Fibroblast of lung (primary cell): ENCODE results near the gene TUBGCP2. TPM values are rescaled to one million over a fixed set of nuclear protein-coding genes. Genes with fewer than 3 reads are reported as not detected.

Source experiments
- DNase-seq, 2 donors: peaks; one replicate each; pipeline versions ENCODE4 v3.0.0 to v3.0.0-alpha.2; 2010; ENCODE audit warnings: low read depth in 2 of 2
- H2AFZ ChIP-seq: 2 replicates; pipeline ENCODE4 v1.5.1; 2012; ENCODE audit warnings: low read length, control low read depth, inconsistent platforms
- H3K27ac ChIP-seq: 2 replicates; pipeline ENCODE4 v1.5.1; 2011; ENCODE audit warnings: low read length, control low read depth; ENCODE audit not compliant: insufficient read depth
- H3K27me3 ChIP-seq: 2 replicates; pipeline ENCODE4 v1.5.1; 2011; ENCODE audit warnings: mild to moderate bottlenecking, low read length; ENCODE audit not compliant: control insufficient read depth, insufficient read depth
- H3K36me3 ChIP-seq: 2 replicates; pipeline ENCODE4 v1.5.1; 2011; ENCODE audit warnings: low read length; ENCODE audit not compliant: control insufficient read depth, insufficient read depth
- H3K4me1 ChIP-seq: 2 replicates; pipeline ENCODE4 v1.5.1; 2011; ENCODE audit warnings: low read length; ENCODE audit not compliant: control insufficient read depth, insufficient read depth; ENCODE audit errors: extremely low read depth
- H3K4me2 ChIP-seq: 2 replicates; pipeline ENCODE4 v1.5.1; 2011; ENCODE audit warnings: low read length, control low read depth; ENCODE audit not compliant: insufficient read depth; ENCODE audit errors: extremely low read depth
- H3K4me3 ChIP-seq, 4 experiments: fragments of 200-600 bp in 1 of 4; sonication (generic) in 1 of 4; replicated peaks in 1 of 4; 2 replicates each; pipeline ENCODE4 v1.5.1; 2011 to 2016; ENCODE audit warnings: low read length in 4 of 4, low read depth in 3 of 4, mild to moderate bottlenecking in 3 of 4, control low read depth in 2 of 4, inconsistent platforms in 1 of 4, mixed read lengths in 1 of 4; ENCODE audit not compliant: insufficient read depth in 1 of 4; ENCODE audit errors: control extremely low read depth in 1 of 4
- H3K79me2 ChIP-seq: 2 replicates; pipeline ENCODE4 v1.5.1; 2012; ENCODE audit warnings: mild to moderate bottlenecking, low read length, inconsistent platforms; ENCODE audit not compliant: control insufficient read depth, insufficient read depth
- H3K9ac ChIP-seq: 2 replicates; pipeline ENCODE4 v1.5.1; 2011; ENCODE audit warnings: mild to moderate bottlenecking, low read length, control low read depth; ENCODE audit not compliant: insufficient read depth
- H3K9me3 ChIP-seq: 2 replicates; pipeline ENCODE4 v1.5.1; 2012; ENCODE audit warnings: low read depth, low read length; ENCODE audit not compliant: control insufficient read depth, insufficient read depth
- H4K20me1 ChIP-seq: 2 replicates; pipeline ENCODE4 v1.5.1; 2011; ENCODE audit warnings: low read length; ENCODE audit not compliant: control insufficient read depth, insufficient read depth; ENCODE audit errors: extremely low read depth
- CTCF ChIP-seq, 2 donors: IDR thresholded peaks in 1 of 2; conservative IDR thresholded peaks in 1 of 2; 1 replicate in 1 of 2; 2 replicates in 1 of 2; pipeline ENCODE4 v1.5.1; 2011 to 2012; ENCODE audit warnings: low read length in 2 of 2, control low read depth in 1 of 2, inconsistent platforms in 1 of 2, low read depth in 1 of 2, mild to moderate bottlenecking in 1 of 2
- EZH2 ChIP-seq: IDR thresholded peaks from 2 replicates; pipeline ENCODE4 v1.5.1; 2012; ENCODE audit warnings: low read length, control low read depth, mild to moderate bottlenecking; ENCODE audit errors: missing control alignments
- polyA plus RNA-seq, 2 donors: library from polyadenylated mRNA; depleted of rRNA in 1 of 2; stranded (reverse) in 1 of 2; unstranded in 1 of 2; fragments of >200 nt; gene quantifications; 2 replicates each; pipeline ENCODE4 v1.2.1, GENCODE V29; 2011 to 2012; ENCODE audit warnings: missing spikeins in 1 of 2
- total RNA-seq: library from RNA; depleted of rRNA; stranded (reverse); fragments of >200 nt; gene quantifications from 2 replicates; pipeline ENCODE4 v1.2.1, GENCODE V29; 2014

Gene TUBGCP2
- total and polyA plus RNA-seq, 2 donors (not counting 1 experiment from before 2014, with no cell fraction given): 31.0 to 60.8 TPM

GRCh38 chr10:133342942-133343341 lies 34.3 kb upstream of the TUBGCP2 start:
- TF ChIP-seq CTCF (conservative IDR thresholded peaks at IDR 0.05 in 1 of 2, IDR thresholded peaks at IDR 0.05 in 1 of 2; ENCODE audit: low read depth in 1 of 2, low read length in 2 of 2) (no peak), EZH2 (no peak)

GRCh38 chr10:133341983-133342382 lies 33.3 kb upstream of the TUBGCP2 start:
- Histone ChIP-seq H3K36me3 (no peaks in the 10 kb centered on the region), H4K20me1 (no peaks in the 10 kb centered on the region), H3K4me2 (no peak overlapping the region), H3K9me3 (no peaks in the 10 kb centered on the region), H3K79me2 (no peaks in the 10 kb centered on the region), H3K27ac (no peak overlapping the region), H2AFZ (no peak overlapping the region), H3K9ac (no peak overlapping the region), H3K27me3 (peaks cover under 1% of the 10 kb centered on the region), H3K4me3 (no peak overlapping the region), H3K4me1 (no peaks in the 10 kb centered on the region)
- no peak for TF ChIP-seq EZH2
- no peak for TF ChIP-seq CTCF (conservative IDR thresholded peaks at IDR 0.05 in 1 of 2, IDR thresholded peaks at IDR 0.05 in 1 of 2; ENCODE audit: low read depth in 1 of 2, low read length in 2 of 2)
- no peak for DNase-seq

More at GRCh38 chr10:133342942-133343341, 34.3 kb upstream of the TUBGCP2 start:
- Histone ChIP-seq H4K20me1 (no peaks in the 10 kb centered on the region), H2AFZ (no peak overlapping the region), H3K4me2 (no peak overlapping the region), H3K4me3 (no peak overlapping the region), H3K4me1 (no peaks in the 10 kb centered on the region), H3K9me3 (no peaks in the 10 kb centered on the region), H3K79me2 (no peaks in the 10 kb centered on the region), H3K27ac (no peak overlapping the region), H3K36me3 (no peaks in the 10 kb centered on the region), H3K27me3 (no peaks in the 10 kb centered on the region), H3K9ac (no peak overlapping the region)
- no peak for DNase-seq

GRCh38 chr10:133339708-133340380 lies 31.2 kb upstream of the TUBGCP2 start:
- no peaks in the 10 kb centered on the region for H3K9me3 ChIP-seq
- peaks cover 20% of the 10 kb centered on the region for H3K27me3 ChIP-seq
- TF ChIP-seq CTCF (conservative IDR thresholded peaks at IDR 0.05 in 1 of 2, IDR thresholded peaks at IDR 0.05 in 1 of 2; ENCODE audit: low read depth in 1 of 2, low read length in 2 of 2): no peak
- TF ChIP-seq EZH2: no peak
- H3K4me3 ChIP-seq: no peak overlapping the region
- H3K27ac ChIP-seq: no peak overlapping the region
- no peaks in the 10 kb centered on the region for H3K36me3 ChIP-seq
- H2AFZ ChIP-seq: no peak overlapping the region
- no peaks in the 10 kb centered on the region for H4K20me1 ChIP-seq
- H3K4me1 ChIP-seq: no peaks in the 10 kb centered on the region
- DNase-seq: no peak
- H3K9ac ChIP-seq: no peak overlapping the region
- no peak overlapping the region for H3K4me2 ChIP-seq
- H3K79me2 ChIP-seq: no peaks in the 10 kb centered on the region
